GM12878 (cell line): ENCODE data around the gene DAAM1. TPM values are rescaled to one million over a fixed set of nuclear protein-coding genes. Genes with fewer than 3 reads are reported as not detected.

Source experiments
- ASH2L ChIP-seq: fragments of 300-600, 200-600 bp; sonication (generic); IDR thresholded peaks from 2 replicates; pipeline ENCODE4 v1.6.1; 2017; ENCODE audit warnings: low read depth, mild to moderate bottlenecking, borderline replicate concordance
- ATF7 ChIP-seq: fragments of 450-650 bp; IDR thresholded peaks from 2 replicates; pipeline ENCODE4 v1.6.1; 2016; ENCODE audit warnings: low read depth, mild to moderate bottlenecking
- CBX5 ChIP-seq: sonication (generic); IDR thresholded peaks from 2 replicates; pipeline ENCODE4 v1.6.1; 2016; ENCODE audit warnings: low read depth, moderate library complexity, mild to moderate bottlenecking, inconsistent platforms
- E2F4 ChIP-seq: IDR thresholded peaks from 2 replicates; pipeline ENCODE4 v1.6.1; 2012; ENCODE audit warnings: low read depth, low read length, improper control_type of control experiment
- ETV6 ChIP-seq, 2 experiments: fragments of 450-650 bp in 1 of 2; IDR thresholded peaks in 1 of 2; conservative IDR thresholded peaks in 1 of 2; 2 replicates each; pipeline ENCODE4 v1.6.1; 2014; ENCODE audit warnings: antibody characterized with exemption in 1 of 2, borderline replicate concordance in 1 of 2, low read depth in 1 of 2, mild to moderate bottlenecking in 1 of 2, moderate library complexity in 1 of 2
- NFYB ChIP-seq: IDR thresholded peaks from 2 replicates; pipeline ENCODE4 v1.6.1; 2011; ENCODE audit warnings: low read depth, mild to moderate bottlenecking, low read length, improper control_type of control experiment, moderate library complexity; ENCODE audit not compliant: insufficient read depth
- NR2C1 ChIP-seq: fragments of 450-650 bp; IDR thresholded peaks from 2 replicates; pipeline ENCODE4 v1.6.1; 2017; ENCODE audit warnings: antibody characterized with exemption, mild to moderate bottlenecking, moderate library complexity
- NR2C2 ChIP-seq: IDR thresholded peaks from 2 replicates; pipeline ENCODE4 v1.6.1; 2011; ENCODE audit warnings: borderline replicate concordance, low read depth; ENCODE audit not compliant: control insufficient read depth, insufficient read length
- NR2F1 ChIP-seq: fragments of 450-650 bp; conservative IDR thresholded peaks from 2 replicates; pipeline ENCODE4 v1.6.1; 2017; ENCODE audit warnings: mild to moderate bottlenecking
- RAD21 ChIP-seq: IDR thresholded peaks from 2 replicates; pipeline ENCODE4 v1.6.1; 2011; ENCODE audit warnings: mild to moderate bottlenecking, low read depth, low read length, moderate library complexity; ENCODE audit not compliant: insufficient read depth
- RAD51 ChIP-seq: fragments of 450-650 bp; IDR thresholded peaks from 2 replicates; pipeline ENCODE4 v1.6.1; 2016; ENCODE audit warnings: moderate library complexity, mild to moderate bottlenecking, inconsistent platforms
- RUNX3 ChIP-seq: IDR thresholded peaks from 2 replicates; pipeline ENCODE4 v1.6.1; 2012; ENCODE audit warnings: low read length, inconsistent platforms
- TARDBP ChIP-seq: IDR thresholded peaks from 2 replicates; pipeline ENCODE4 v1.6.1; 2016; ENCODE audit warnings: borderline replicate concordance
- TCF12 ChIP-seq: IDR thresholded peaks from 2 replicates; pipeline ENCODE4 v1.6.1; 2011; ENCODE audit warnings: low read depth, mild to moderate bottlenecking, low read length
- USF1 ChIP-seq: IDR thresholded peaks from 2 replicates; pipeline ENCODE4 v1.6.1; 2011; ENCODE audit warnings: borderline replicate concordance, low read depth, mild to moderate bottlenecking, moderate library complexity, mixed read lengths, low read length; ENCODE audit not compliant: insufficient read depth; ENCODE audit errors: extremely low read length
- ZBED1 ChIP-seq: IDR thresholded peaks from 2 replicates; pipeline ENCODE4 v1.6.1; 2016; ENCODE audit warnings: borderline replicate concordance
- ZNF24 ChIP-seq: fragments of 450-650 bp; IDR thresholded peaks from 2 replicates; pipeline ENCODE4 v1.6.1; 2017; ENCODE audit warnings: antibody characterized with exemption, mild to moderate bottlenecking
- ZZZ3 ChIP-seq: IDR thresholded peaks from 2 replicates; pipeline ENCODE4 v1.6.1; 2011; ENCODE audit warnings: low read depth; ENCODE audit not compliant: control insufficient read depth, insufficient read length
- polyA plus RNA-seq, 11 experiments: library from polyadenylated mRNA; depleted of rRNA in 4 of 11; unstranded in 6 of 11; stranded (reverse) in 5 of 11; fragments of >200 nt; fragmentation: Nextera tagmentation in 4 of 11; fragmentation: Illumina TruSeq in 1 of 11; extraction: Ambion mirVana in 4 of 11; extraction: Trizol in 1 of 11; gene quantifications; 1 replicate in 1 of 11; 2 replicates in 10 of 11; pipeline versions ENCODE4 v1.2.1 to v1.2.3, GENCODE V29; 2011 to 2016; ENCODE audit warnings: inconsistent platforms in 2 of 11, missing spikeins in 2 of 11, low read depth in 1 of 11
- total RNA-seq, 4 experiments: library from RNA; depleted of rRNA in 3 of 4; stranded (reverse); fragments of >200 nt in 3 of 4; fragmentation: Illumina TruSeq in 1 of 4; extraction: Trizol in 1 of 4; gene quantifications; 2 replicates each; pipeline versions ENCODE4 v1.2.1 to v1.2.3, GENCODE V29; 2013 to 2021
- TF ChIP-seq, protein P1 (sequence below): fragments of 150-350 bp; IDR thresholded peaks from 2 replicates; pipeline ENCODE4 v1.6.1; 2014; ENCODE audit warnings: mild to moderate bottlenecking, low read depth, low read length
- TF ChIP-seq, protein P2 (sequence below): fragments of 450-650 bp; IDR thresholded peaks from 2 replicates; pipeline ENCODE4 v1.6.1; 2014; ENCODE audit warnings: mild to moderate bottlenecking

The DAAM1 gene
- total and polyA plus RNA-seq, 10 of the 15 experiments (the other 5 are each of a cell fraction or from before 2014, with no cell fraction given): 13.8 to 32.4 (median 24.2) TPM

DNA sequence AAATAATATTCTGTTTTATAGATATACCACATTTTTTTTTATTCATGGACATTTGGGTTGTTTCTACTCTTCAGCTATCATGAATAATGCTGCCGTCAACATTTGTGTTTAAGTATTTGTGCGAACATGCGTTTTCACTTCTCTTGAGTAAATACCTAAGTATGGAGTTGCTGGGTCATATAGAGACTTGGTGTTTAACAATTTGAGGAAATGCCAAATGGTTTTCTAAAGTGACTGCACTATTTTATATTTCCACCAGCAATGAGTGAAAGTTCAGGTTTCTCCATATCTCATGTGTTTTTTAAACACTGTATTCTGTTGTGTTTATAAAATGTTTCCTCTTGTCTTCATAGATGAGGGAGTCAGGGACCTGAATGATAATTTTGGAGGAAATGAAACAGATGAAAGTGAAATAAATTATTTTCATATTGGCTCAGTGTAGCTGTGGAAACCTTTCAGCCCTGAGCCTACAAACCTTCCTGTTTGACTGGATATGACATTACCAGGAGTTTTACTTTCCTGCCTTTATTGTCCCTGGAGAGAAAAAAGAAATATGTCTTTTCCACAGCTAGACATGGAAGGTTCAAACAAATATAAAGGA lies 26.3 kb downstream of the DAAM1 start (continued):
- TF ChIP-seq ETV6 (conservative IDR thresholded peaks at IDR 0.05 in 1 of 2, IDR thresholded peaks at IDR 0.05 in 1 of 2; ENCODE audit: borderline replicate concordance in 1 of 2, low read depth in 1 of 2): no peak
- no peak for TF ChIP-seq NFYB
- no peak for TF ChIP-seq RAD21
- no peak for TF ChIP-seq RAD51
- no peak for TF ChIP-seq ZZZ3
- TF ChIP-seq NR2F1: no peak
- no peak for TF ChIP-seq NR2C1
- TF ChIP-seq RUNX3: peak; percentile 43; the same call in 1 of the 2 replicates
- no peak for TF ChIP-seq E2F4
- no peak for TF ChIP-seq ZNF24
- TF ChIP-seq TCF12: no peak
- TF ChIP-seq CBX5: no peak
- TF ChIP-seq, protein P1, sequence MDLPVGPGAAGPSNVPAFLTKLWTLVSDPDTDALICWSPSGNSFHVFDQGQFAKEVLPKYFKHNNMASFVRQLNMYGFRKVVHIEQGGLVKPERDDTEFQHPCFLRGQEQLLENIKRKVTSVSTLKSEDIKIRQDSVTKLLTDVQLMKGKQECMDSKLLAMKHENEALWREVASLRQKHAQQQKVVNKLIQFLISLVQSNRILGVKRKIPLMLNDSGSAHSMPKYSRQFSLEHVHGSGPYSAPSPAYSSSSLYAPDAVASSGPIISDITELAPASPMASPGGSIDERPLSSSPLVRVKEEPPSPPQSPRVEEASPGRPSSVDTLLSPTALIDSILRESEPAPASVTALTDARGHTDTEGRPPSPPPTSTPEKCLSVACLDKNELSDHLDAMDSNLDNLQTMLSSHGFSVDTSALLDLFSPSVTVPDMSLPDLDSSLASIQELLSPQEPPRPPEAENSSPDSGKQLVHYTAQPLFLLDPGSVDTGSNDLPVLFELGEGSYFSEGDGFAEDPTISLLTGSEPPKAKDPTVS: no peak
- TF ChIP-seq, protein P2, sequence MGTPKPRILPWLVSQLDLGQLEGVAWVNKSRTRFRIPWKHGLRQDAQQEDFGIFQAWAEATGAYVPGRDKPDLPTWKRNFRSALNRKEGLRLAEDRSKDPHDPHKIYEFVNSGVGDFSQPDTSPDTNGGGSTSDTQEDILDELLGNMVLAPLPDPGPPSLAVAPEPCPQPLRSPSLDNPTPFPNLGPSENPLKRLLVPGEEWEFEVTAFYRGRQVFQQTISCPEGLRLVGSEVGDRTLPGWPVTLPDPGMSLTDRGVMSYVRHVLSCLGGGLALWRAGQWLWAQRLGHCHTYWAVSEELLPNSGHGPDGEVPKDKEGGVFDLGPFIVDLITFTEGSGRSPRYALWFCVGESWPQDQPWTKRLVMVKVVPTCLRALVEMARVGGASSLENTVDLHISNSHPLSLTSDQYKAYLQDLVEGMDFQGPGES: no peak
- TF ChIP-seq ASH2L: no peak
- no peak for TF ChIP-seq TARDBP
- TF ChIP-seq USF1: no peak
- TF ChIP-seq NR2C2: no peak
- no peak for TF ChIP-seq ZBED1
- no peak for TF ChIP-seq ATF7
